B cell (primary cell): ENCODE measurements around the gene PCDHGB4. TPM values are rescaled to one million over a fixed set of nuclear protein-coding genes. Genes with fewer than 3 reads are reported as not detected.
"Not testable (repeated sequence)": the region's sequence is repeated elsewhere in the genome, so short reads cannot be mapped to it uniquely, and the experiment has no call there.

Source experiments
- ATAC-seq: fragments of 200-7000 bp; cut with Tn5 transposase; one replicate; pipeline ENCODE4 v1.10.0; 2021; ENCODE audit warnings: low read depth, mild to moderate bottlenecking, moderate number of reproducible peaks, moderate library complexity
- CTCF ChIA-PET: fragments of 350-600 bp; sonication (Branson Sonifier 250); formaldehyde crosslinking; loops from one replicate; lab custom pipeline; 2021; ENCODE audit warnings: antibody characterized with exemption, inconsistent platforms; lab: Charles Lee
- POLR2A ChIA-PET: fragments of 350-600 bp; sonication (Branson Sonifier 250); formaldehyde crosslinking; loops from one replicate; lab custom pipeline; 2021; ENCODE audit warnings: antibody characterized with exemption; lab: Charles Lee
- DNase-seq: peaks from one replicate; pipeline ENCODE4 v3.0.0; 2013
- H2AFZ ChIP-seq: 2 replicates; pipeline ENCODE4 v1.6.1; 2012; ENCODE audit warnings: mild to moderate bottlenecking, low read depth, low read length; ENCODE audit not compliant: insufficient read depth, poor library complexity, severe bottlenecking
- H3K27ac ChIP-seq, 2 donors: 1 replicate in 1 of 2; 2 replicates in 1 of 2; pipeline ENCODE4 v1.5.1; 2012 to 2013; ENCODE audit warnings: low read length in 2 of 2, mild to moderate bottlenecking in 2 of 2, moderate library complexity in 1 of 2
- H3K27me3 ChIP-seq, 4 experiments: fragments of 200-600 bp in 1 of 4; sonication (generic) in 1 of 4; replicated peaks in 1 of 4; 1 replicate in 2 of 4; 2 replicates in 2 of 4; pipeline versions ENCODE4 v1.6.1 to v1.7.0; 2013 to 2016; ENCODE audit warnings: low read length in 3 of 4, mild to moderate bottlenecking in 2 of 4, mixed read lengths in 1 of 4, moderate library complexity in 1 of 4; ENCODE audit not compliant: insufficient read depth in 4 of 4, control insufficient read depth in 3 of 4; ENCODE audit errors: control extremely low read depth in 1 of 4
- H3K36me3 ChIP-seq, 2 experiments: replicated peaks in 1 of 2; 1 replicate in 1 of 2; 2 replicates in 1 of 2; pipeline versions ENCODE4 v1.6.1 to v1.7.1; 2013; ENCODE audit warnings: low read length in 1 of 2; ENCODE audit not compliant: insufficient read depth in 2 of 2, control insufficient read depth in 1 of 2; ENCODE audit errors: control extremely low read depth in 1 of 2, extremely low read depth in 1 of 2
- H3K4me1 ChIP-seq, 2 donors: fragments of 200-600 bp in 1 of 2; sonication (generic) in 1 of 2; 1 replicate in 1 of 2; 2 replicates in 1 of 2; pipeline versions ENCODE4 v1.5.1 to v1.6.1; 2013 to 2017; ENCODE audit warnings: low read length in 2 of 2; ENCODE audit not compliant: control insufficient read depth in 2 of 2, insufficient read depth in 2 of 2
- H3K4me2 ChIP-seq: replicated peaks from 2 replicates; pipeline ENCODE3; 2012; ENCODE audit warnings: mild to moderate bottlenecking, low read depth, low read length; ENCODE audit not compliant: poor library complexity, severe bottlenecking
- H3K4me3 ChIP-seq, 5 experiments: fragments of 200-600 bp in 1 of 5; sonication (generic) in 1 of 5; 1 replicate in 3 of 5; 2 replicates in 2 of 5; pipeline versions ENCODE4 v1.5.1 to v1.7.0; 2011 to 2016; ENCODE audit warnings: low read length in 4 of 5, mild to moderate bottlenecking in 4 of 5, low read depth in 2 of 5, control low read depth in 1 of 5, moderate library complexity in 1 of 5; ENCODE audit not compliant: insufficient read depth in 1 of 5; ENCODE audit errors: control extremely low read depth in 1 of 5, extremely low read depth in 1 of 5
- H3K79me2 ChIP-seq: fragments of 200-600 bp; sonication (generic); one replicate; pipeline ENCODE4 v1.6.0; 2016; ENCODE audit warnings: low read length; ENCODE audit not compliant: control insufficient read depth, insufficient read depth
- H3K9ac ChIP-seq: fragments of 200-600 bp; sonication (generic); 2 replicates; pipeline ENCODE4 v1.6.1; 2017; ENCODE audit warnings: mild to moderate bottlenecking, low read length, moderate library complexity
- H3K9me3 ChIP-seq, 3 donors: one replicate each; pipeline versions ENCODE4 v1.6.1 to v1.7.1; 2013; ENCODE audit warnings: low read length in 2 of 3; ENCODE audit not compliant: control insufficient read depth in 2 of 3, insufficient read depth in 1 of 3; ENCODE audit errors: control extremely low read depth in 1 of 3
- H4K20me1 ChIP-seq: 2 replicates; pipeline ENCODE4 v1.6.0; 2012; ENCODE audit warnings: mild to moderate bottlenecking, low read length; ENCODE audit not compliant: insufficient read depth, control insufficient read depth, poor library complexity, severe bottlenecking
- H3K27ac Mint-ChIP-seq: one replicate; pipeline ENCODE4 v1.8.0; 2021; ENCODE audit warnings: mixed read lengths
- H3K27me3 Mint-ChIP-seq: one replicate; pipeline ENCODE4 v1.8.0; 2021; ENCODE audit warnings: mixed read lengths
- H3K4me1 Mint-ChIP-seq: one replicate; pipeline ENCODE4 v1.8.0; 2021; ENCODE audit warnings: mixed read lengths
- H3K4me3 Mint-ChIP-seq: one replicate; pipeline ENCODE4 v1.8.0; 2021; ENCODE audit warnings: mixed read lengths
- H3K9me3 Mint-ChIP-seq: one replicate; pipeline ENCODE4 v1.8.0; 2022; ENCODE audit warnings: mixed read lengths; ENCODE audit not compliant: insufficient read depth
- CTCF ChIP-seq: fragments of 200-600 bp; IDR thresholded peaks from one replicate; pipeline ENCODE4 v1.8.0; 2022; ENCODE audit warnings: antibody characterized with exemption, mild to moderate bottlenecking
- EZH2 ChIP-seq: IDR thresholded peaks from 2 replicates; pipeline ENCODE4 v1.6.1; 2012; ENCODE audit warnings: borderline replicate concordance, low read depth, mild to moderate bottlenecking, moderate library complexity, low read length; ENCODE audit not compliant: insufficient read depth, poor library complexity, severe bottlenecking
- WGBS: methylation state at CpG from one replicate; pipeline ENCODE4 v1.1.5; 2013; ENCODE audit warnings: missing lambda C conversion rate; ENCODE audit not compliant: insufficient coverage; 5-methylcytosine and 5-hydroxymethylcytosine counted together
- intact Hi-C: fragments of 100-400 bp; cut with micrococcal nuclease; formaldehyde crosslinking; loops from one replicate; pipeline ENCODE4 v1.10.0; 2022
- polyA plus RNA-seq: library from polyadenylated mRNA; depleted of rRNA; stranded (reverse); fragments of >200 nt; gene quantifications from 2 replicates; pipeline ENCODE4 v1.2.3, GENCODE V29; 2012
- total RNA-seq, 2 donors: library from RNA; stranded (reverse); fragments of 120-200 nt in 1 of 2; gene quantifications; 1 replicate in 1 of 2; 2 replicates in 1 of 2; pipeline versions ENCODE4 v1.2.3 to v1.2.4, GENCODE V29; 2013 to 2022

Gene PCDHGB4
- total and polyA plus RNA-seq, 2 donors (not counting 1 experiment from before 2014, with no cell fraction given): 0.39 to 1.6 TPM

DNA sequence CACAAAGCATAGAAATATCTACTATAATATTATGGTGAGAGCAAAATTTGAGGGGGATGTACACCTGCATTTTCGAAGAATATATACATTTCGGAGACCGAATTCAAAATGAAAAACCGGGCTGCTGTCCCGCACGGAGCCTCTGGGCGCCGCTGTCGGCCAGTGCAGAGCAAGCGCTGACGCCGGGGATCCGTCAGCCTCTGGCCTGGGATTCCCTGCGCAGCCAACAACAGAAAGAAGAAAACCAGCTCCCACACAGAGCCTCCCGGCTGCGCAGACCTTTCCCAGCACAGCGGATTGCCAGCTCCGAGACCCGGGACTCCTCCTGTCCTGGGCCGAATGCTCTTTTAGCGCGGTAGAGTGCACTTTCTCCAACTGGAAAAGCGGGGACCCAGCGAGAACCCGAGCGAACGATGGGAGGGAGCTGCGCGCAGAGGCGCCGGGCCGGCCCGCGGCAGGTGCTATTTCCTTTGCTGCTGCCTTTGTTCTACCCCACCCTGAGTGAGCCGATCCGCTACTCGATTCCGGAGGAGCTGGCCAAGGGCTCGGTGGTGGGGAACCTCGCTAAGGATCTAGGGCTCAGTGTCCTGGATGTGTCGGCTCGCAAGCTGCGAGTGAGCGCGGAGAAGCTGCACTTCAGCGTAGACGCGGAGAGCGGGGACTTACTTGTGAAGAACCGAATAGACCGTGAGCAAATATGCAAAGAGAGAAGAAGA lies 20.4 kb downstream of the PCDHGB4 start, which contains the start of gene PCDHGB6:
TSS of gene PCDHGB6 (plus strand) at position 232 of the 716 bp plus-strand sequence. CDS start at position 414, 182 bp downstream.
- CTCF ChIA-PET: interaction anchor here (1.0 to 2.8 kb wide), 8 partner anchors 13 to 227 kb away, joined by 3 to 17 read pairs (median 6); partner anchors contain the start of genes PCDHGA11 and PCDHGA12
- H3K79me2 ChIP-seq, H3K36me3 ChIP-seq, intact Hi-C loops, H3K4me1 ChIP-seq, H3K4me1 Mint-ChIP-seq, H3K9me3 Mint-ChIP-seq, POLR2A ChIA-PET, H2AFZ ChIP-seq, H3K27ac ChIP-seq, H4K20me1 ChIP-seq, H3K9ac ChIP-seq: not testable (repeated sequence)
- 21% methylated on average over 40 of the region's 51 CpGs for WGBS
- peaks cover 0 to 56% (median 20%) of the 10 kb centered on the region in 3 donors for H3K9me3 ChIP-seq
- Mint-ChIP-seq H3K27me3 (peaks cover 60% of the 10 kb centered on the region), H3K4me3 (peak within 1 kb of the TSS; percentile 80), H3K27ac (peak within 1 kb of the TSS; percentile 54)
- DNase-seq (peak; percentile 40), ATAC-seq (peak; percentile 73)
- peak; percentile 62 for TF ChIP-seq CTCF
- H3K4me2 ChIP-seq: peak within 1 kb of the TSS; percentile 33
- peaks cover 0 to 71% (median 49%) of the 10 kb centered on the region in 4 experiments for H3K27me3 ChIP-seq
- peak within 1 kb of the TSS in 3 of 5 experiments; percentile 1 to 21 (median 11) for H3K4me3 ChIP-seq

- ATAC-seq (no peak), DNase-seq (no peak)
- Mint-ChIP-seq H3K4me3 (no peak overlapping the region), H3K27me3 (peaks cover 63% of the 10 kb centered on the region), H3K9me3 (peaks cover 8% of the 10 kb centered on the region), H3K4me1 (peaks cover 16% of the 10 kb centered on the region), H3K27ac (no peak overlapping the region)
- Histone ChIP-seq H3K4me3 (no peak overlapping the region), H4K20me1 (no peaks in the 10 kb centered on the region), H3K9ac (no peak overlapping the region), H3K79me2 (no peaks in the 10 kb centered on the region), H2AFZ (no peak overlapping the region), H3K4me1 (peaks cover 11 to 15% of the 10 kb centered on the region in 2 donors), H3K9me3 (peaks cover 0 to 59% (median 20%) of the 10 kb centered on the region in 3 donors), H3K27me3 (peaks cover 0 to 75% (median 55%) of the 10 kb centered on the region in 4 experiments), H3K27ac (no peak overlapping the region), H3K36me3 (no peaks in the 10 kb centered on the region), H3K4me2 (no peak overlapping the region)
- ChIA-PET POLR2A (interaction anchor here (0.7 kb wide), 1 partner anchor 469 kb away, joined by 5 read pairs; no protein-coding TSS in a partner anchor), CTCF (interaction anchor here (0.7 to 6.3 kb wide), 3 partner anchors 40 to 153 kb away, joined by 3 to 56 read pairs (median 3); partner anchors contain the start of gene PCDHGB3)
- intact Hi-C loops: loop anchor here (10.0 kb wide), 1 partner anchor 85 kb away; the partner anchor contains the start of gene TAF7
- TF ChIP-seq EZH2 (no peak), CTCF (no peak)
- 46% methylated on average over 64 of the region's 64 CpGs for WGBS
Measured at GRCh38 chr5:141409598-141410306, 22.3 kb downstream of the PCDHGB4 start.
